ENCODE data around the gene MACIR. TPM values are rescaled to one million over a fixed set of nuclear protein-coding genes. Genes with fewer than 3 reads are reported as not detected.

Gene MACIR
- total RNA-seq, 1 donor from 2014 or later: 8.0 TPM

DNA sequence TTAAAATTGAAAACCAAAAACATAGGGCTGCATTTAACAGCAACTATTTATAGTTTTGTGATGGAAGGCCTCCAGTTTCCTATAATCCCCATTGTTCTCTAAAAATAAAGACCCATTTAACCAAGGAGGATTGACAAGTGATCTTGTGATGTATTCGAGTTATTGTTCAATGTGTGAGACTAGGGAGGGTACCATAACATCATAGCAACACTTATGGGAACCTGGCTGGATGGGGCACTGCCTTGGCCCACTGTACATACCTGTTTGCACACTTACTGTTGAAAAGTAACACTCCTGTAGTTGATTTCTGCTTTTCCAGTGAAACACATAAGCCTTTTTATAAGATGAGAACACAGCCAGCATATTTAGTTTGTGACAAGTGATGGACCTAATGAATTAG lies 32.3 kb downstream of the MACIR start:
- DNase-seq (ENCODE audit: low read depth): no peak

DNA sequence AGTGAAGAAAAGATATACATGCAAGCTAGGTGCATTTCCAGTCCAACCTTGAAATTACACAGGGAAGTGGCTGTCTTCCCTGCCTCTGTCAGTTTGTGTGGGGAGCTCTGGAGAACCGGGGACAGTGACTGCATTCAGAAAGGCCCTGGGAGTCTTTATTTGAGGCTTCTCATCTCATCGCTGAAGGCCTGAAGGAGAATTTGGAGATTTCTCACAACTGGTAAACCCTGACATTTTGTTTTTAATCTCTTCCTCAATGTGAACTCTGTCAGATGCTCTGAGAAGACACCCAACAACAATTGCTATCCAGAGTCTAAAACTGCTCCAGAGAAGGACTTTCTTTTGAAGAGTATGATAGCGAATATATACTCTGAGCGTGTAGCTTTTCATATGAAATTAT lies 33.0 kb downstream of the MACIR start:
- no peak for DNase-seq (ENCODE audit: low read depth)

DNA sequence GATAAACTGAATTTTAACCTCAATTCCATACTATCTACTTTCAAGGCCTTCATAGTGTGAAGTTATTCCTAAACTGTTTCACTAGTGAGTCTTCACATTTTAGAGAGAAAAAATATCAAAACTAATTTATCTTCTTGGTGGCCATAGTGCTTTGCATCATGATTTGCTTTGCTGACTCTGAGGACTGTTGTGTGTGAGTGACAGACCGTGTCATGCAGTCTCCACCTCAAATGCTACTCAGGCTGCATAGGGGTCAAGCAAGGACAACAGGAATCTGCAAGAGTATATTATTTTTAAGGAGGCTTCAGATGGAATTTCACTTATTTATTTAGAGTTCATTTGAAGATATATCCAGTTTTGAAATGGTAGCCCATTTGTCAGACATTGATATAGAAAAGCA lies 34.5 kb downstream of the MACIR start:
- DNase-seq (ENCODE audit: low read depth): no peak

DNA sequence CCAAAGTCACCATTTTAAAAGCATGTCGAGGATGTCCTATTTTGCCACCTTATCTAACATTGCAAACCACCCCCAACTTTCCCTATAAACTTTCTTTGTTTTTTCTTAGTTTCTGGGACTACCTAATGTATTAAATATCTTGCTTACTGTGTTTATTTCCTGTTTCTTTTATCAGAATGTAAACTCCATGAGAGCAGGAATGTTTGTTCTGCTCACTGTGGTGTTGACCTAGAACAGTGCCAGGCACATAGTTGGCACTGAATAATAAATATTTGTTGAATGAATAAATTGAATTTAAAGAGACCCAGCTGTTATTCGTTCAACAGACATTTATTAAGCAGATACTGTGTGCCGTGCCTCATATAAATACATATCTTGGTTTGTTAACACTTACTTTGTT lies 35.2 kb downstream of the MACIR start:
- no peak for DNase-seq (ENCODE audit: low read depth)

DNA sequence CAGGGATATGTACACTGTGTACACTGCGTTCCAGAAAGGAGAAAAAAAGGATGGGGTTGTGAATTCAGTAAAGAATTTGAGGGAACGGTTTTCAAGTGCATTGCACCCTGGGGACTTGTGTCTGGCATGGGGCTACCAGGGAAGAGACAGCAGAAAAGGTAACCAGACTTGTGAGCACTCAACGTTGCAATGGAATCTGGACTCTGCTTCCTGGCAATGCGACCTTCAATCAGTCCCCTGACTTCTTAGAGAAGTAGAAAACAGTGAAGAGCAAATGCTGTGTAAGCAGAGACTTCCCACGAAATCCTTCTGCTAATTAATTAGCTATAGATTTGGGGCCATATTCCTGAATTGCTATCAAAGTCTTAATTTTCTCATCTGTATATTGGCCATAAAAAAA lies 36.3 kb downstream of the MACIR start:
- DNase-seq (ENCODE audit: low read depth): no peak

DNA sequence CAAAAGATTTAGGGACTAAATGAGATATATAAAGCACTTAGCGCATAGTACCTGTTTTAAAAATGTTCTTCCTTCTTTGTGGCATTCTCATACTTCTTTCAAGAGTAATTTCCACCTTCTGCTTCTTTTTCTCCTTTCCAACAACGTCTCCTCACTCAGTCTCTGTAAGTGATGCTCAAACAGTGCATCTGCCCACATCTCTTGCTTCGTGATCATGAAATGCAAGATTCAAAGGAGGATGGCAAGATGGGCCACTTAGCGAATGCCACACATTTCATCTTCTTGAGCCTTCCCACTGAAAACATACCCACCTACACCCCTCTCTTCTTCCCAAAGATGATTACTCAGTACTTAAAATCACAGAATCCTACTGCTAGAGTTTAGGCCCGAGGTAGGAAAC lies 36.9 kb downstream of the MACIR start:
- DNase-seq (ENCODE audit: low read depth): no peak

DNA sequence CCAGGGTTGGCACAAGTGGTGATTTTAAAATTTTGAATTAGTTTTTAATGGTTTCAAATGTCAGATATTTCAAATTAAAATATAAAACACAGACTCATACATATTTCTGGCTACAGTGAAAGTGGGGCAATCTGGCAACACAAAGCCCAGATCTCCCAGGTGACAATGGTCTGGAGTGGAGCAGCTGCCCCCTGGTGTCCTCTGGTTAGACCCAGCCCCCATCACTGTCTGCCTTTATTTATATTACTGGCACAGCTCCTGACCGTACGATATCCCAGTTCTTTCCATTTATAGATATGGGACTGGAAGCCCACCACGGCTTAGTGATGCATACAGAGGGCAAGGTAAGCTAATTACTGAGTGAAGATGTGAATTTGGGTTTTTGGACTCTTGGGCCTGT lies 37.3 kb downstream of the MACIR start:
- no peak for DNase-seq (ENCODE audit: low read depth)

DNA sequence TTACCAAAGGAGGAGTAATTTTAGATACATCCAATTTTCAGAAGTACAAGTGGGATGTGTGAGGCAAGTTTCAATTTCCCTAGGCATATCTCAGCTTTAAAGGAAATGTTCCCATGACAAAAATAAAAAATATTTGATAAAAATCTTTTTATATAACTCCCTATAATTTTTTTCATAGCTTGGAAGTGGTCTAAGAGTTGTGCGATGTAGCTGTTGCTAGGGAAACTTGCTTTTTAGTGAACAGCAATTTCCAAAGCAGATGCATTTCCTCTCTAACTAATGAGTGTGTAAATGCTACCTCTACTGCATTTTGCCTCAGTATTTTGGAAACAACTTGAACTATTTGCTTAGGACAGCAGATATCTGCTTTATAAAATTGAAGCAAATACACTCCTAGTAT lies 39.6 kb downstream of the MACIR start:
- DNase-seq (ENCODE audit: low read depth): peak; percentile 3

DNA sequence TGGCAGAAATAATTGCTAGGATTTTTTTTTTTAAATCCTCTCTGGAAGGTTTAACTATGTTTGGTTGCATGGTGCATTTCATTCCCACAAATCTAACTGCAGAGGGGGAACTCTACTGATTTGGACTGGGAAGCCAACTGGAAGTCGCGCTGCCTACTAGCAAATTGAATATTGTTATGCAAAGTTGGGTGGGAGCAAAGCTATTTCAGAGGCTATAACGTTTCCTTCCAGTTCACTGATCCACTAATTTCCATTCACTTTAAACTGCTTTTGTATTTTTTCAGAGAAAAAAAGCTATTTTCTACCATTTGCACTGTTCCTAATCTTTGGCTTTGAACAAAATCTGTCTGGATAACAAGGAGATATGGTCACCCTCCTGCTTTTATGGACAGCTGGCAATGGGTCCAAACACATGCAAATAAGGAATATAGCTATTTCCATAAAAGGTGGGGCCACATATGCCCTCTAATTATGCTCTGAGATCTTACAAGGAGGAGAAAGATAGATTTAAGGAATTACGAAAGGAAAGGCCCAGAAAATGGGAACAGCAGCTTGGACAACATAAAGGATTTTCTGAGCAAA lies 40.1 kb downstream of the MACIR start:
- DNase-seq (ENCODE audit: low read depth): no peak

DNA sequence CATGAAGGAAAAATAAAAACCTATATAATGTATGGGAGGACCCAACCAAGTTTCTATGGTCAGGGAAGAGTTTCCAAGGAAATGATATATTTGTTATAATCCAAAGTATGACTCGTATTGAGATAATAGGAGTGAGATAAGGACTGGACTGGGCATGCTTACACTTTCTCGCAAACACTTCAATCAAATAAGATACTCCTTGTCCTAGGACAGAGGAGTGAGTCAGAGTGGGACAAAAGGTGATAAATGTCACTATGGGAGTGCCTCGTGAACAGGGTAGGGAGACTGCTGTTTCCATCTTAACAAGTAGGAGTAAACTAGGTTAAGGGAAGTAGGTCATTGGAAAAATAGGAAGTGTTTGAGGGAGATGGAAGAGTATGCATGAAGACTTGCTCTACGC lies 47.2 kb downstream of the MACIR start:
- DNase-seq (ENCODE audit: low read depth): no peak

DNA sequence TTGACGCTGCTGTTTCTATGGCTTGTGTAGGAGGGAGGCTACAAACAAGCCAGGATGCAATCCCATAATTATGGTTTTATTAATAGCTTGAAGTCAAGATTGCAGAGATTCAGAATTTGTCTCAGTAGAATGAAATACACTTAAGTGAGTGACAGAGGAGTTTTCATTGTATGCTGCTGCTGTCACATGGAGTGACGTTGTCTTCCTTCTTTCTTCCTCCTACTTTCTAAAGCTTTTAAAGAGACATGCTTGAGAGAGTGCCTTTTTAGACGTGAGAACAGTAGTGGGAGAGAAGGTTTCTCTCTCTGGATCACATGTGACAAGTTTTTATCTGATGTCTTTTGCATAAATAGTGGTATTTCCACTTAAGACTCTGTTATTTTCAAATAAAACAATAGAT lies 48.9 kb downstream of the MACIR start:
- DNase-seq (ENCODE audit: low read depth): no peak

DNA sequence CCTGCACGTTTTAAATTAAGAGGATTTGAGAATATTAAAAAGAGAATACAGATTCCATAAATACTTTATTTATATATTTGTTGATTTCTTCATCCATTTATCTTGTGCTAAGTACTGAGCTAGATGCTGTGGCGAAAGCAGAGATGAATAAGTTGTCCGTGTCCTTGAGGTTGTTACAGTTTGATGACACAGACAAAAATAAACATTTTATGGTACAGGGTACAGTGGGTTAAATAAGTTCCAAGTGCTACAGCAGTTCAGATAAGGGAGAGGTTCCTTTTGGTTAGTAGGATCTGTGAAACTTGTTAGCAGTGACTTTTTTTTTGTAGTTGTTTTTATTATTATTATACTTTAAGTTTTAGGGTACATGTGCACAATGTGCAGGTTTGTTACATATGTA lies 50.2 kb downstream of the MACIR start:
- no peak for DNase-seq (ENCODE audit: low read depth)

DNA sequence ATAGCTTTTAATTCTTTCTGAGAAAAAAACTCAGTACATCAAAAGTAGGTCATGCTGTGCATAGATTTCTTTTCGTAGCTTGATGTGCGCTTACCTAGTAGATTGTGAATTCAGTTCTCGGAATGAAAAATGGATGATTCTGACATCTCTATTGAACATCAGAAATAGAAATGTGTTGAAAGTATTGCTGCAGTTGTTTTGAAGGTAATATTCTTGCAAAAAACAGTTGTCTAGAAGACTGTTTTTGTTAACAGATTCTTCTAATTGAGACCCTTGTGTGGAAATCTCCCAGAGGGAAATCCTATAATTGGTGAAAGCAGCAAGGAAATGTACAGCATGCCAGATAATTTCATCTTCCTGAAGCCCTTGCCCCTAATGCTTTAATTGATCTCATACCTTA lies 54.5 kb downstream of the MACIR start:
- no peak for DNase-seq (ENCODE audit: low read depth)

DNA sequence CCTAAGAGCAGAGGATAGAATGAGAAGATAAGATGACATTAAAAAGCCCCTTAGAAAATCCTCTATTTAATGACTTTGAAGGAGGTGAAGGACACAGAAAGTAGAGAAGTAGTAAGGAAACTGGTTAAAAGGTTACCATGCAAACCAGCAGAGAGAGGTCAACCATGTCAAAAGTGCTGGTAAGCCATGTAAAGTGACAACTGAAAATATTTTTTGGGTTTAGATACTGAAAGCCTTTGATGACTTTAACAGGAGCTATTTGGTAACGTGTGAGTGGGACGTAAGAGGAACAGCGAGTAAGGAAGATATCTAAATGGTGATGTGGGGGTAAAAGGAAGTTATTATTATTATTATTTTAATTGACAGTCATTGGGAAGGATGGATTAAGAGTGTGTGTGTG lies 56.9 kb downstream of the MACIR start:
- DNase-seq (ENCODE audit: low read depth): no peak

DNA sequence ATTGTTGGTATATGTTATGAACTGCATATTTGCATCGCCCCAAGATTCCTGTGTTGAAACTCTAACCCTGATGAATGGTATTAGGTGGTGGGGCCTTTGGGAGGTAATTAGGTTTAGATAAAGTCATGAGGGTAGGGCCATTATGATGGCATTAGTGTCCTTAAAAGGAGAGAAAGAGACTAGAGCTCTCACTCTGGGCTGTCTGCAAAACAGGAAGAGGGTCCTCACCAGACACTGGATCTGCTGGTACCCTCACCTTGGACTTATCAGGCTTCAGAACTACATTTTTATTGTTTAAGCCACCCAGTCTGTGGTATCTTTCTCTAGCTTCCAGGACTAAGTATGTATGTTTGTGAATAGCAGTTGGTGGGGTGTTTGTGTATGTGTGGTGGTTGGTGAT lies 68.9 kb downstream of the MACIR start:
- no peak for DNase-seq (ENCODE audit: low read depth)

DNA sequence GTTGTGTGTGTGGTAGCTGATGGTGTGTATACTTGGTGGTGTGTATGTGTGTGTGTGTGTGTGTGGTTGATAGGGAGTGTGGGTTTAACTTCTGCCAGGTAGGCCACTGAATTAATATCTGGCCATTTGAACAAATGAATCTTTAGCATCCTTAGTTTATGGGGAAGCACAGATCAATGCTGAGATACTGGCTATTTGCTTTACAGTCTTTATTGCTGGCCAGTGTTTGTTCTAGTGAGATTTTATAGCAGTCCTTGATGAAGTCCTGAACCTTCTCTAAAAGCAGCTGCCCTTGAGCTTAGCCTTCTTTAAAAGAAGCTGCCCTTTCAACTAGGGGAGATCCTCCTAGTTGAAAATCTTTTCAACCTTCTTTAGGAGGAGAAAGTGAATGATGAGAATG lies 69.3 kb downstream of the MACIR start:
- no peak for DNase-seq (ENCODE audit: low read depth)

Other genes starting within 250 kb of the MACIR start
- 7.9 and 13.7 TPM in 2 replicates for gene GIN1, start 138.6 kb upstream of the MACIR start, total RNA-seq
- gene PPIP5K2, start 138.5 kb upstream of the MACIR start, total RNA-seq: 29.3 and 31.8 TPM in 2 replicates